KMS-11 (cell line): Measurements from ENCODE around the gene EML1.

Experiments used
- H2AFZ ChIP-seq: fragments of 200-600 bp; sonication (generic); 2 replicates; pipeline ENCODE4 v1.6.1; 2016; ENCODE audit warnings: antibody characterized with exemption, mixed run types, low read depth
- H3K27ac ChIP-seq: fragments of 200-600 bp; sonication (generic); 2 replicates; pipeline ENCODE4 v1.6.1; 2016; ENCODE audit warnings: mild to moderate bottlenecking, mixed run types
- H3K27me3 ChIP-seq: fragments of 200-600 bp; sonication (generic); 2 replicates; pipeline ENCODE4 v1.6.1; 2017; ENCODE audit warnings: mild to moderate bottlenecking, low read depth, mixed run types, moderate library complexity; ENCODE audit not compliant: insufficient read depth
- H3K36me3 ChIP-seq: fragments of 200-600 bp; sonication (generic); 2 replicates; pipeline ENCODE4 v1.6.1; 2017; ENCODE audit warnings: mild to moderate bottlenecking, mixed run types; ENCODE audit not compliant: insufficient read depth
- H3K4me1 ChIP-seq: fragments of 200-600 bp; sonication (generic); 2 replicates; pipeline ENCODE4 v1.6.1; 2016; ENCODE audit warnings: mild to moderate bottlenecking, low read depth, mixed run types; ENCODE audit not compliant: poor library complexity, severe bottlenecking
- H3K4me2 ChIP-seq: fragments of 200-600 bp; sonication (generic); 2 replicates; pipeline ENCODE4 v1.7.0; 2016; ENCODE audit warnings: mild to moderate bottlenecking, mixed run types
- H3K4me3 ChIP-seq: fragments of 200-600 bp; sonication (generic); IDR thresholded peaks from 2 replicates; pipeline ENCODE4 v1.6.1; 2017; ENCODE audit warnings: low read depth, low read length, mixed read lengths; ENCODE audit not compliant: insufficient read depth
- H3K79me2 ChIP-seq: fragments of 200-600 bp; sonication (generic); 2 replicates; pipeline ENCODE4 v1.6.1; 2016; ENCODE audit warnings: low read depth, mixed run types; ENCODE audit not compliant: insufficient read depth
- H3K9ac ChIP-seq: fragments of 200-600 bp; sonication (generic); 2 replicates; pipeline ENCODE4 v1.6.1; 2016; ENCODE audit warnings: mild to moderate bottlenecking, mixed run types
- H4K20me1 ChIP-seq: fragments of 200-600 bp; sonication (generic); 2 replicates; pipeline ENCODE4 v1.6.1; 2016; ENCODE audit warnings: mild to moderate bottlenecking, mixed run types; ENCODE audit not compliant: insufficient read depth
- TF ChIP-seq, protein P1 (sequence below): fragments of 200-600 bp; sonication (generic); conservative IDR thresholded peaks from 2 replicates; pipeline ENCODE4 v1.6.1; 2017; ENCODE audit warnings: low read depth, mild to moderate bottlenecking, antibody characterized with exemption, low read length, moderate library complexity, mixed read lengths

Gene EML1

DNA sequence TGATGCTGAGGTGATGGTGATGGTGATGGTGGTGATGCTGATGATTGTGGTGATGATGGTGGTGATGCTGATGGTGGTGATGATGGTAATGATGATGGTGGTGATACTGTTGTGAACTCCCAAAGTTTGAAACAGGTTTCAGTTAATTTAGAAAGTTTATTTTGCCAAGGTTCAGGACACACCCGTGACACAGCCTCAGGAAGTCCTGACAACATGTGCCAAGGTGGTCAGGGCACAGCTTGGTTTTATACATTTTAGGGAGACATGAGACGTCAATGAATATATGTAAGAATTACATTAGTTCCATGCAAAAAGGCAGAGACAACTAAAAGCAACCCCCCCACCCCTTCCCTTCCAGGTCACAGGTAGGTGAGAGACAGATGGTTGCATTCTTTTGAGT, 159.2 kb downstream of the EML1 start:
- peaks cover 5% of the 10 kb centered on the region for H3K4me1 ChIP-seq
- H3K4me2 ChIP-seq, result no peak overlapping the region
- no peaks in the 10 kb centered on the region for H3K36me3 ChIP-seq
- no peak overlapping the region for H3K9ac ChIP-seq
- no peak overlapping the region for H3K27ac ChIP-seq
- H3K79me2 ChIP-seq, result no peaks in the 10 kb centered on the region
- no peaks in the 10 kb centered on the region for H3K27me3 ChIP-seq
- H2AFZ ChIP-seq, result no peak overlapping the region
- H4K20me1 ChIP-seq, result no peaks in the 10 kb centered on the region
- no peak overlapping the region for H3K4me3 ChIP-seq
- TF ChIP-seq, protein P1, sequence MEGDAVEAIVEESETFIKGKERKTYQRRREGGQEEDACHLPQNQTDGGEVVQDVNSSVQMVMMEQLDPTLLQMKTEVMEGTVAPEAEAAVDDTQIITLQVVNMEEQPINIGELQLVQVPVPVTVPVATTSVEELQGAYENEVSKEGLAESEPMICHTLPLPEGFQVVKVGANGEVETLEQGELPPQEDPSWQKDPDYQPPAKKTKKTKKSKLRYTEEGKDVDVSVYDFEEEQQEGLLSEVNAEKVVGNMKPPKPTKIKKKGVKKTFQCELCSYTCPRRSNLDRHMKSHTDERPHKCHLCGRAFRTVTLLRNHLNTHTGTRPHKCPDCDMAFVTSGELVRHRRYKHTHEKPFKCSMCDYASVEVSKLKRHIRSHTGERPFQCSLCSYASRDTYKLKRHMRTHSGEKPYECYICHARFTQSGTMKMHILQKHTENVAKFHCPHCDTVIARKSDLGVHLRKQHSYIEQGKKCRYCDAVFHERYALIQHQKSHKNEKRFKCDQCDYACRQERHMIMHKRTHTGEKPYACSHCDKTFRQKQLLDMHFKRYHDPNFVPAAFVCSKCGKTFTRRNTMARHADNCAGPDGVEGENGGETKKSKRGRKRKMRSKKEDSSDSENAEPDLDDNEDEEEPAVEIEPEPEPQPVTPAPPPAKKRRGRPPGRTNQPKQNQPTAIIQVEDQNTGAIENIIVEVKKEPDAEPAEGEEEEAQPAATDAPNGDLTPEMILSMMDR, result no peak

DNA sequence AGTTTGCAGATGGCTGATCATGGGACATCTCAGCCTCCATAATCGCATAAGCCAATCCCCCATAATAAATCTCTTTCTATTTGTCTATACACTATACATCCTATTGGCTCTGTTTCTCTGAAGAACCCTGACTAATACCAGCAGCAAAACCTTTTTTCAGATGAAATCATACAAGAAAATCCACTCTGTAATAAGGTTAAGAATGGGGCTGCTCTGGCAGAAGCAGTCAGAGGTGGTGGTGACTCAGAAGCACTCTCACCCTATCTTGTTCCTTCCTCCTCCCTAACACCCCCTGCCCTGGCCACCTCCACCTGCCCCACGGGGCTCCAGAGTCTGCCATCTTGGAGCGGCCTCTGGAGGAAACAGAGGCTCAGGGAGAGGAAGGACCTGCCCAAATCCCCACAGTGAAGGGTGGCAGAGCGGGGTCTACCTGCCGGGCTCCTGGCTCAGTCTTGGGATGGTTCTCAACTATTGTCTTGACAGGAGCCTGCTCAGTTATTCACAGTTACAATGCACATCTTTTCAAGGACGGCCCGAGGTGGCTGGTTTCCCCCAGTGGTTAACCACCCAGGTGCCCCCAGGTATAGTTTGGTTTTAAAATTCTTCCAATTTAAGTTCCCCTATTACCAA, 162.7 kb downstream of the EML1 start:
- H2AFZ ChIP-seq, result no peak overlapping the region
- no peaks in the 10 kb centered on the region for H3K79me2 ChIP-seq
- no peak overlapping the region for H3K27ac ChIP-seq
- no peak overlapping the region for H3K9ac ChIP-seq
- H3K36me3 ChIP-seq, result no peaks in the 10 kb centered on the region
- H3K27me3 ChIP-seq, result no peaks in the 10 kb centered on the region
- no peaks in the 10 kb centered on the region for H3K4me1 ChIP-seq
- no peak overlapping the region for H3K4me3 ChIP-seq
- no peaks in the 10 kb centered on the region for H4K20me1 ChIP-seq
- no peak overlapping the region for H3K4me2 ChIP-seq
- TF ChIP-seq, protein P1, result no peak

DNA sequence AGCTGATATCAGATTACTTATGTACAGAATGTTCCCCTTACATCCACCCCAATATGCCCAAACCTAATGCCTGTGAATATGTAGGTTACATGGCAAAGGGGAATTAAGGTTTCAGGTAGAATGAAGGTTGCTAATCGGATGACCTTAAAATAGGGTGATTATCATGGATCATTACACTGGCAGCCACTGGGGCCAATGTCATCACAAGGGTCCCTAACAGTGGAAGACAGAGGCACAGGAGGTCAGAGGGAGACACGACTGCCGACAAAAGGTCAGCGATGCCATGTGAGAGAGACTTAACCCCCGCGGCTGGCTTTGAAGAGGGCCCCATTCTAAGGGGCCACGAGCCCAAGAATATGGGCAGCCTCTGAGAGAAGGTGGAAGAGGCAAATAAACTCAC, 165.2 kb downstream of the EML1 start:
- no peaks in the 10 kb centered on the region for H3K36me3 ChIP-seq
- H4K20me1 ChIP-seq, result no peaks in the 10 kb centered on the region
- H3K27ac ChIP-seq, result no peak overlapping the region
- H3K4me3 ChIP-seq, result no peak overlapping the region
- H3K27me3 ChIP-seq, result no peaks in the 10 kb centered on the region
- H3K4me2 ChIP-seq, result no peak overlapping the region
- H3K9ac ChIP-seq, result no peak overlapping the region
- no peaks in the 10 kb centered on the region for H3K4me1 ChIP-seq
- no peaks in the 10 kb centered on the region for H3K79me2 ChIP-seq
- H2AFZ ChIP-seq, result no peak overlapping the region
- TF ChIP-seq, protein P1, result no peak

DNA sequence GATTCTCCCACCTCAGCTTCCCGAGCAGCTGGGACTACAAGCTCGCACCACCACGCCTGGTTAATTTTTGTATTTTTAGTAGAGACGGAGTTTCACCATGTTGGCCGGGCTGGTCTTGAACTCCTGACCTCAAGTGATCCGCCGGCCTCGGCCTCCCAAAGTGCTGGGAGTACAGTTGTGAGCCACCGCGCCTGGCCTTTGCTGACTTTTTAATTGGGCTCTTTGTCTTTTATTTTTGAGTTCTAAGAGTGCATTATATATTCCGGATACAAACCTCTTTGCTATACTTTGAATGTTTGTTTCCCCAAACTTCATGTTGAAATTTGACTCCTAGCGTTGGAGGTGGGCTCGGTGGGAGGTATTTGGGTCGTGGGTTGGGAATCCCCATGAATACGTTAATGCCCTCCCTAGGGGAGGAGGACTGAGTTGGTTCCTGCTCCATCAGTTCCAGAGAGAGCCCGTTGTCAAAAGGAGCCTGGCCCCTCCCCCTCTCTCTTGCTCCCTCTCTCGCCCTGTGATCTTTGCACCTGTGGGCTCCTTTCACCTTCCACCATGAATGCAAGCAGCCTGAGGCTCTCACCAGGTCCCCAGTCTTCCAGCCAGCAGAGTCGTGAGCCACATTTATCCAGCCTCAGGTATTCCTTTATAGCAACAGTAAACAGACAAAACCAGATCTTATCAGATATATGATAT, 168.8 kb downstream of the EML1 start:
- Histone ChIP-seq H3K4me2 (no peak overlapping the region), H3K27me3 (no peaks in the 10 kb centered on the region), H2AFZ (no peak overlapping the region), H3K36me3 (no peaks in the 10 kb centered on the region), H3K79me2 (no peaks in the 10 kb centered on the region), H4K20me1 (no peaks in the 10 kb centered on the region), H3K4me1 (no peaks in the 10 kb centered on the region), H3K27ac (no peak overlapping the region), H3K4me3 (no peak overlapping the region), H3K9ac (no peak overlapping the region)
- TF ChIP-seq, protein P1, result no peak
